Stimulated activated naive CD8-positive, alpha-beta T cell treated with anti-CD3 and anti-CD28 coated beads, Interleukin-15, amount 100 ng/mL, for 72 hours (primary cell): ENCODE data around the gene HABP4.

Experiments
- ATAC-seq: fragments of 150-1000 bp; cut with Tn5 transposase; 2 replicates; pipeline ENCODE4 v1.10.0; 2021; ENCODE audit warnings: mild to moderate bottlenecking, moderate library complexity
- DNase-seq, 2 donors: peaks; one replicate each; pipeline ENCODE4 v3.0.0; 2021 to 2022
- H3K27ac Mint-ChIP-seq, 2 donors: one replicate each; pipeline ENCODE4 v1.8.0; 2022; ENCODE audit warnings: mild to moderate bottlenecking in 2 of 2, mixed read lengths in 2 of 2, moderate library complexity in 2 of 2
- H3K27me3 Mint-ChIP-seq: one replicate; pipeline ENCODE4 v1.8.0; 2022; ENCODE audit warnings: mixed read lengths
- H3K4me1 Mint-ChIP-seq: one replicate; pipeline ENCODE4 v1.8.0; 2022; ENCODE audit warnings: mild to moderate bottlenecking, mixed read lengths
- H3K4me3 Mint-ChIP-seq, 2 donors: one replicate each; pipeline ENCODE4 v1.8.0; 2022; ENCODE audit warnings: mild to moderate bottlenecking in 2 of 2, mixed read lengths in 2 of 2, moderate library complexity in 1 of 2
- H3K9me3 Mint-ChIP-seq, 2 donors: one replicate each; pipeline ENCODE4 v1.8.0; 2022; ENCODE audit warnings: mixed read lengths in 2 of 2

The HABP4 gene

GRCh38 chr9:96423322-96423984 lies 26.5 kb upstream of the HABP4 start:
- Mint-ChIP-seq H3K9me3 (no peaks in the 10 kb centered on the region), H3K4me1 (peaks cover 28% of the 10 kb centered on the region), H3K27me3 (no peaks in the 10 kb centered on the region), H3K27ac (no peak overlapping the region), H3K4me3 (no peak overlapping the region)
- ATAC-seq = no peak
- no peak for DNase-seq

- Mint-ChIP-seq H3K27me3 (no peaks in the 10 kb centered on the region), H3K4me3 (no peak overlapping the region), H3K27ac (no peak overlapping the region), H3K9me3 (no peaks in the 10 kb centered on the region), H3K4me1 (peaks cover 28% of the 10 kb centered on the region)
- ATAC-seq (no peak), DNase-seq (no peak)
Observed at GRCh38 chr9:96423985-96424336, 26.0 kb upstream of the HABP4 start.

- no peak overlapping the region for H3K4me3 Mint-ChIP-seq
- DNase-seq (no peak), ATAC-seq (no peak)
- H3K4me1 Mint-ChIP-seq = peaks cover 13% of the 10 kb centered on the region
- peak overlapping the region in 1 of 2 donors; percentile 53 for H3K27ac Mint-ChIP-seq
- no peaks in the 10 kb centered on the region for H3K27me3 Mint-ChIP-seq
- no peaks in the 10 kb centered on the region for H3K9me3 Mint-ChIP-seq
Observed at GRCh38 chr9:96425500-96426169, 24.3 kb upstream of the HABP4 start.

- no peak overlapping the region for H3K27ac Mint-ChIP-seq
- H3K27me3 Mint-ChIP-seq = no peaks in the 10 kb centered on the region
- peaks cover 10% of the 10 kb centered on the region for H3K4me1 Mint-ChIP-seq
- ATAC-seq = no peak
- H3K9me3 Mint-ChIP-seq = no peaks in the 10 kb centered on the region
- H3K4me3 Mint-ChIP-seq = no peak overlapping the region
- no peak for DNase-seq
Observed at GRCh38 chr9:96429732-96430131, 20.2 kb upstream of the HABP4 start.

GRCh38 chr9:96430377-96430776 lies 19.6 kb upstream of the HABP4 start:
- DNase-seq = no peak
- Mint-ChIP-seq H3K9me3 (no peaks in the 10 kb centered on the region), H3K4me1 (peaks cover 9% of the 10 kb centered on the region), H3K27me3 (no peaks in the 10 kb centered on the region), H3K27ac (no peak overlapping the region), H3K4me3 (no peak overlapping the region)
- ATAC-seq = no peak

GRCh38 chr9:96435345-96435744 lies 14.6 kb upstream of the HABP4 start:
- Mint-ChIP-seq H3K27ac (peak overlapping the region; percentile 71 to 94), H3K4me3 (no peak overlapping the region), H3K9me3 (no peaks in the 10 kb centered on the region), H3K4me1 (peaks cover 5% of the 10 kb centered on the region), H3K27me3 (no peaks in the 10 kb centered on the region)
- no peak for DNase-seq
- no peak for ATAC-seq

- no peaks in the 10 kb centered on the region for H3K9me3 Mint-ChIP-seq
- DNase-seq = no peak
- peak; percentile 73 for ATAC-seq
Observed at GRCh38 chr9:96436063-96436455, 13.9 kb upstream of the HABP4 start.

GRCh38 chr9:96436456-96437126 lies 13.4 kb upstream of the HABP4 start:
- Mint-ChIP-seq H3K9me3 (no peaks in the 10 kb centered on the region), H3K27me3 (no peaks in the 10 kb centered on the region), H3K4me1 (peaks cover 5% of the 10 kb centered on the region), H3K27ac (no peak overlapping the region), H3K4me3 (no peak overlapping the region)
- no peak for DNase-seq
- no peak for ATAC-seq

More at GRCh38 chr9:96436063-96436455, 13.9 kb upstream of the HABP4 start:
- H3K4me3 Mint-ChIP-seq = no peak overlapping the region
- H3K27me3 Mint-ChIP-seq = no peaks in the 10 kb centered on the region
- peaks cover 5% of the 10 kb centered on the region for H3K4me1 Mint-ChIP-seq
- H3K27ac Mint-ChIP-seq = peak overlapping the region in 1 of 2 donors; percentile 94

GRCh38 chr9:96437454-96437853 lies 12.5 kb upstream of the HABP4 start:
- DNase-seq (no peak), ATAC-seq (no peak)
- H3K4me1 Mint-ChIP-seq = peaks cover 5% of the 10 kb centered on the region
- H3K9me3 Mint-ChIP-seq = no peaks in the 10 kb centered on the region
- H3K4me3 Mint-ChIP-seq = no peak overlapping the region
- no peaks in the 10 kb centered on the region for H3K27me3 Mint-ChIP-seq
- H3K27ac Mint-ChIP-seq = no peak overlapping the region

- Mint-ChIP-seq H3K9me3 (no peaks in the 10 kb centered on the region), H3K4me3 (no peak overlapping the region), H3K27ac (no peak overlapping the region), H3K4me1 (peaks cover 5% of the 10 kb centered on the region), H3K27me3 (no peaks in the 10 kb centered on the region)
- DNase-seq = no peak
- ATAC-seq = no peak
Observed at GRCh38 chr9:96440671-96441199, 9.2 kb upstream of the HABP4 start.

- Mint-ChIP-seq H3K9me3 (no peaks in the 10 kb centered on the region), H3K4me3 (no peak overlapping the region), H3K4me1 (no peaks in the 10 kb centered on the region), H3K27me3 (no peaks in the 10 kb centered on the region), H3K27ac (no peak overlapping the region)
- DNase-seq (peak in 1 of 2 donors; percentile 17), ATAC-seq (no peak)
Observed at GRCh38 chr9:96441798-96442445, 8.0 kb upstream of the HABP4 start.

- ATAC-seq (peak; percentile 66), DNase-seq (no peak)
- no peak overlapping the region for H3K4me3 Mint-ChIP-seq
- H3K27me3 Mint-ChIP-seq = no peaks in the 10 kb centered on the region
- H3K27ac Mint-ChIP-seq = no peak overlapping the region
- H3K9me3 Mint-ChIP-seq = no peaks in the 10 kb centered on the region
- H3K4me1 Mint-ChIP-seq = peaks cover 5% of the 10 kb centered on the region
Observed at GRCh38 chr9:96442491-96442890, 7.5 kb upstream of the HABP4 start.

- Mint-ChIP-seq H3K9me3 (no peaks in the 10 kb centered on the region), H3K4me1 (peaks cover 29% of the 10 kb centered on the region), H3K27me3 (peaks cover 9% of the 10 kb centered on the region), H3K4me3 (no peak overlapping the region), H3K27ac (no peak overlapping the region)
- DNase-seq = no peak
- no peak for ATAC-seq
Observed at GRCh38 chr9:96447406-96447805, 2.6 kb upstream of the HABP4 start.

GRCh38 chr9:96448546-96449170 lies 1.3 kb upstream of the HABP4 start:
- H3K9me3 Mint-ChIP-seq = no peaks in the 10 kb centered on the region
- H3K4me3 Mint-ChIP-seq = peak overlapping the region in 1 of 2 donors; percentile 95
- ATAC-seq = no peak
- H3K4me1 Mint-ChIP-seq = peaks cover 37% of the 10 kb centered on the region
- no peak overlapping the region for H3K27ac Mint-ChIP-seq
- H3K27me3 Mint-ChIP-seq = peaks cover 9% of the 10 kb centered on the region
- no peak for DNase-seq

GRCh38 chr9:96449523-96449844 lies 485 bp upstream of the HABP4 start:
- no peaks in the 10 kb centered on the region for H3K9me3 Mint-ChIP-seq
- H3K4me3 Mint-ChIP-seq = peak overlapping the region; percentile 93 to 95
- H3K27me3 Mint-ChIP-seq = peaks cover 9% of the 10 kb centered on the region
- peak; percentile 35 for ATAC-seq
- peak overlapping the region in 1 of 2 donors; percentile 57 for H3K27ac Mint-ChIP-seq
- H3K4me1 Mint-ChIP-seq = peaks cover 41% of the 10 kb centered on the region
- DNase-seq = no peak
